K562 (cell line): ENCODE results near the gene DOCK6.

Source experiments
- BHLHE40 ChIP-seq: IDR thresholded peaks from 2 replicates; pipeline ENCODE4 v1.6.1; 2011; ENCODE audit warnings: low read length, improper control_type of control experiment
- CTCF ChIP-seq, 3 experiments: IDR thresholded peaks in 2 of 3; conservative IDR thresholded peaks in 1 of 3; 2 replicates each; pipeline ENCODE4 v1.5.1; 2011 to 2012; ENCODE audit warnings: low read length in 3 of 3, mild to moderate bottlenecking in 3 of 3, control low read depth in 2 of 3, improper control_type of control experiment in 1 of 3, inconsistent platforms in 1 of 3, low read depth in 1 of 3, mixed read lengths in 1 of 3, moderate library complexity in 1 of 3; ENCODE audit not compliant: insufficient read depth in 2 of 3
- FOXM1 ChIP-seq, 2 experiments: fragments of 450-650 bp in 1 of 2; sonication (generic) in 1 of 2; formaldehyde crosslinking in 1 of 2; IDR thresholded peaks; 2 replicates each; pipeline versions ENCODE4 v1.6.1 to v1.9.0; 2017 to 2022; ENCODE audit warnings: low read depth in 2 of 2, mild to moderate bottlenecking in 2 of 2, missing genetic modification reagents in 1 of 2, moderate library complexity in 1 of 2
- PHF20 ChIP-seq: fragments of 450-650 bp; IDR thresholded peaks from 2 replicates; pipeline ENCODE4 v1.6.1; 2018; ENCODE audit not compliant: partially characterized antibody
- POLR2A ChIP-seq: fragments of 450-650 bp; conservative IDR thresholded peaks from 2 replicates; pipeline ENCODE4 v1.6.1; 2016
- SIN3A ChIP-seq, 2 experiments: fragments of 150-350 bp in 1 of 2; IDR thresholded peaks; 2 replicates each; pipeline ENCODE4 v1.6.1; 2011 to 2016; ENCODE audit warnings: borderline replicate concordance in 2 of 2, low read depth in 2 of 2, low read length in 2 of 2, mild to moderate bottlenecking in 2 of 2, moderate library complexity in 2 of 2; ENCODE audit not compliant: control insufficient read depth in 1 of 2
- ZBTB7A ChIP-seq: IDR thresholded peaks from 2 replicates; pipeline ENCODE4 v1.6.1; 2011; ENCODE audit warnings: low read depth, mild to moderate bottlenecking, low read length, moderate library complexity, borderline replicate concordance; ENCODE audit not compliant: control insufficient read depth
- ZNF398 ChIP-seq: fragments of 250-450 bp; sonication (Bioruptor Pico); IDR thresholded peaks from 2 replicates; pipeline ENCODE4 v1.8.0; 2021; ENCODE audit warnings: moderate library complexity, mild to moderate bottlenecking, inconsistent platforms
- TF ChIP-seq, protein P1 (sequence below): sonication (generic); formaldehyde crosslinking; IDR thresholded peaks from 2 replicates; pipeline ENCODE4 v1.8.1; 2023; ENCODE audit warnings: mild to moderate bottlenecking, missing genetic modification reagents
- TF ChIP-seq, protein P2 (sequence below): sonication (generic); formaldehyde crosslinking; IDR thresholded peaks from 2 replicates; pipeline ENCODE4 v1.9.0; 2022; ENCODE audit warnings: mild to moderate bottlenecking, missing genetic modification reagents

DNA sequence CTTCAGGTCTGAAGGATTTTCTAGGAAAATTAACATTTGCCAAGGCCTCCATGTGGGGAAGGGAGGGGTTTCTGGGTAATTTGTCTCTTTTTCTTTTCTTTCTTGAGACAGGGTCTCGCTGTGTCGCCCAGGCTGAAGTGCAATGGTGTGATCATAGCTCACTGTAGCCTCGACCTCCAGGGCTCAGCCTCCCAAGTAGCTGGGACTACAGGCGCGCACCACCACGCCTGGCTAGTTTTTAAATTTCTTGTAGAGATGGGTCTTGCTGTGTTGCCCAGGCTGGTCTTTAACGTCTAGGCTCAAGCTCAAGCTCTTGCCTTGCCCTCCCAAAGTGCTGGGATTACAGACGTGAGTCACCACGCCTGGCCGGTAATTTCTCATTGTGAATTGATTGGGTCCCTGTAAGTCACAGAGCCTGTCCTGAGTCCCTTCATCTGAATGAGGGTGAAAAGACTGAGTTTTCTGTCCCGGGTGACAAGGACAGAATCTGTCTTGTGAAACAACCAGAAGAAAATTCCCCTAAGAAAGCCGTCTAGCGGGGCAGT, 96.8 kb downstream of the DOCK6 start:
- no peak for TF ChIP-seq CTCF (IDR thresholded peaks at IDR 0.05 in 2 of 3, conservative IDR thresholded peaks at IDR 0.05 in 1 of 3; ENCODE audit: insufficient read depth in 2 of 3, low read depth in 1 of 3, low read length in 3 of 3)
- no peak for TF ChIP-seq PHF20
- TF ChIP-seq FOXM1 (IDR thresholded peaks at IDR 0.05; ENCODE audit: low read depth), result no peak
- no peak for TF ChIP-seq FOXM1 (CRISPR knock-in tag; IDR thresholded peaks at IDR 0.05; ENCODE audit: low read depth)
- no peak for TF ChIP-seq SIN3A (IDR thresholded peaks at IDR 0.05; ENCODE audit: borderline replicate concordance in 2 of 2, control insufficient read depth in 1 of 2, low read depth in 2 of 2, low read length in 2 of 2)
- TF ChIP-seq, protein P1, sequence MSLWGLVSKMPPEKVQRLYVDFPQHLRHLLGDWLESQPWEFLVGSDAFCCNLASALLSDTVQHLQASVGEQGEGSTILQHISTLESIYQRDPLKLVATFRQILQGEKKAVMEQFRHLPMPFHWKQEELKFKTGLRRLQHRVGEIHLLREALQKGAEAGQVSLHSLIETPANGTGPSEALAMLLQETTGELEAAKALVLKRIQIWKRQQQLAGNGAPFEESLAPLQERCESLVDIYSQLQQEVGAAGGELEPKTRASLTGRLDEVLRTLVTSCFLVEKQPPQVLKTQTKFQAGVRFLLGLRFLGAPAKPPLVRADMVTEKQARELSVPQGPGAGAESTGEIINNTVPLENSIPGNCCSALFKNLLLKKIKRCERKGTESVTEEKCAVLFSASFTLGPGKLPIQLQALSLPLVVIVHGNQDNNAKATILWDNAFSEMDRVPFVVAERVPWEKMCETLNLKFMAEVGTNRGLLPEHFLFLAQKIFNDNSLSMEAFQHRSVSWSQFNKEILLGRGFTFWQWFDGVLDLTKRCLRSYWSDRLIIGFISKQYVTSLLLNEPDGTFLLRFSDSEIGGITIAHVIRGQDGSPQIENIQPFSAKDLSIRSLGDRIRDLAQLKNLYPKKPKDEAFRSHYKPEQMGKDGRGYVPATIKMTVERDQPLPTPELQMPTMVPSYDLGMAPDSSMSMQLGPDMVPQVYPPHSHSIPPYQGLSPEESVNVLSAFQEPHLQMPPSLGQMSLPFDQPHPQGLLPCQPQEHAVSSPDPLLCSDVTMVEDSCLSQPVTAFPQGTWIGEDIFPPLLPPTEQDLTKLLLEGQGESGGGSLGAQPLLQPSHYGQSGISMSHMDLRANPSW (CRISPR knock-in tag), result no peak
- TF ChIP-seq POLR2A, result no peak
- no peak for TF ChIP-seq ZBTB7A
- TF ChIP-seq ZNF398 (CRISPR knock-in tag), result no peak
- no peak for TF ChIP-seq BHLHE40
- TF ChIP-seq, protein P2, sequence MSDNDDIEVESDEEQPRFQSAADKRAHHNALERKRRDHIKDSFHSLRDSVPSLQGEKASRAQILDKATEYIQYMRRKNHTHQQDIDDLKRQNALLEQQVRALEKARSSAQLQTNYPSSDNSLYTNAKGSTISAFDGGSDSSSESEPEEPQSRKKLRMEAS (CRISPR knock-in tag), result no peak
